Smooth muscle cell of bladder (primary cell): Measurements from ENCODE around the gene KCNA10. TPM values are rescaled to one million over a fixed set of nuclear protein-coding genes. Genes with fewer than 3 reads are reported as not detected.

Experiments used
- total RNA-seq: library from RNA; depleted of rRNA; stranded (reverse); fragments of >200 nt; gene quantifications from 2 replicates; pipeline ENCODE4 v1.2.3, GENCODE V29; 2014

The KCNA10 gene
- total RNA-seq, result under 0.01 TPM in 1 of 2 replicates, not detected in the other

DNA sequence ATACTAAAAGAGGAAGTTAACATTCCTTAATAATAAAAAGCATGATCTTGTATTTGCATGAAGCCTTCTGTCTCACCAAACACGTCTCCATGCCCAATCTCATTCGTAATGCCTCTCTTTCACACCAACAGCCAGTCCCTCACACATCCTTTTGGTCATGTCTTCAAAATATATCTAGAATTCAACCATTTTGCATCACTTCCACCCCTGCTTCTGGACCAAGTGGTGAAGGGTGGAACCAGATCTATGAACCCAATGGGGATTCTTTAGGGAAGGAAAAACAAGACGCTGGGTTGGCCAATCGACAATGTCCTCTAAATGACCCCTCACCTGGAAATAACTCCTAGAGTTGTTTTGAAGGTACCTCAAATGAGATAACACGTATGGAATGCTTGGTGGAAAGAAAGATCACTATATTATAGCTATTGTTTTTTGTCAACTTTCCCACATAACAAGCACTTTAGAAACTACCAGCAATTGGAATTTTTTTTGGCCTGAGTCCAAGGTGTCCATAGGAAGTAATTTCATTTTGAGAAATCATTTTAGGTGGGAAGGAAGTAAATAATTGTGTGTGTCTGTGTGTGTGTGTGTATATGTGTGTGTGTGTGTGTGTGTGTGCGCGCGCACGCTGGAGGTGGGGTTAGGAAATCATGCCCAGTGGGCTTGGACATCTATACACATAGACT is at the start of gene KCNA10:
TSS of gene KCNA10 (minus strand) at position 51 of the 686 bp plus-strand sequence. CDS start 388 bp downstream, outside the sequence.

Other genes with a start within 250 kb of the KCNA10 start
- gene RBM15, start 179.8 kb downstream of the KCNA10 start, total RNA-seq, result 25.6 and 27.6 TPM in 2 replicates
- gene SLC16A4, start 128.1 kb downstream of the KCNA10 start, total RNA-seq, result 91.4 and 414 TPM in 2 replicates
- gene LAMTOR5, start 111.5 kb downstream of the KCNA10 start, total RNA-seq, result 66.4 and 97.6 TPM in 2 replicates
- gene PROK1, start 68.0 kb downstream of the KCNA10 start, total RNA-seq, result 0.14 TPM in 1 of 2 replicates, not detected in the other
- gene KCNA2, start 87.2 kb upstream of the KCNA10 start, total RNA-seq, result under 0.01 TPM in 1 of 2 replicates, not detected in the other
- gene KCNA3, start 155.8 kb upstream of the KCNA10 start, total RNA-seq, result 0.14 and 0.18 TPM in 2 replicates